DND-41 (cell line): Measurements from ENCODE around the gene PROM2.

Experiments
- ATAC-seq: fragments of 200-7000 bp; cut with Tn5 transposase; 3 replicates; pipeline ENCODE4 v1.9.1; 2021; ENCODE audit warnings: low read depth; ENCODE audit not compliant: insufficient read depth
- DNase-seq: peaks from one replicate; pipeline ENCODE4 v3.0.0-alpha.2; 2020
- H2AFZ ChIP-seq: 2 replicates; pipeline ENCODE4 v1.6.0; 2012; ENCODE audit warnings: low read depth, low read length
- H3K27ac ChIP-seq: 2 replicates; pipeline ENCODE4 v1.5.1; 2012; ENCODE audit warnings: low read length, inconsistent platforms
- H3K27me3 ChIP-seq: fragments of 200-600 bp; sonication (generic); 2 replicates; pipeline ENCODE4 v1.6.0; 2012; ENCODE audit warnings: low read length, mild to moderate bottlenecking, inconsistent platforms; ENCODE audit not compliant: insufficient read depth, poor library complexity
- H3K36me3 ChIP-seq: 2 replicates; pipeline ENCODE4 v1.5.1; 2012; ENCODE audit warnings: low read length, inconsistent platforms; ENCODE audit not compliant: insufficient read depth
- H3K4me1 ChIP-seq: 2 replicates; pipeline ENCODE4 v1.5.1; 2012; ENCODE audit warnings: mild to moderate bottlenecking, low read length; ENCODE audit not compliant: insufficient read depth
- H3K4me2 ChIP-seq: 2 replicates; pipeline ENCODE4 v1.6.0; 2012; ENCODE audit warnings: mild to moderate bottlenecking, moderate library complexity, low read length, inconsistent platforms; ENCODE audit not compliant: insufficient read depth
- H3K4me3 ChIP-seq, 2 experiments: fragments of 200-600 bp in 1 of 2; shearing (Covaris generic) in 1 of 2; 2 replicates each; pipeline ENCODE4 v1.5.1; 2012 to 2016; ENCODE audit warnings: inconsistent platforms in 2 of 2, low read length in 2 of 2, mild to moderate bottlenecking in 2 of 2, low read depth in 1 of 2, moderate library complexity in 1 of 2
- H3K79me2 ChIP-seq: 2 replicates; pipeline ENCODE4 v1.6.0; 2012; ENCODE audit warnings: low read length, inconsistent platforms; ENCODE audit not compliant: insufficient read depth
- H3K9ac ChIP-seq: 2 replicates; pipeline ENCODE4 v1.6.0; 2012; ENCODE audit warnings: low read depth, mild to moderate bottlenecking, inconsistent platforms, low read length, moderate library complexity
- H3K9me3 ChIP-seq: 2 replicates; pipeline ENCODE4 v1.5.1; 2012; ENCODE audit warnings: low read length, moderate library complexity, mild to moderate bottlenecking, inconsistent platforms; ENCODE audit not compliant: insufficient read depth, severe bottlenecking
- H4K20me1 ChIP-seq: 2 replicates; pipeline ENCODE4 v1.6.0; 2012; ENCODE audit warnings: low read length; ENCODE audit not compliant: insufficient read depth
- CTCF ChIP-seq: IDR thresholded peaks from 2 replicates; pipeline ENCODE4 v1.5.1; 2012; ENCODE audit warnings: borderline replicate concordance, low read length, moderate library complexity, mild to moderate bottlenecking; ENCODE audit not compliant: poor library complexity, severe bottlenecking; ENCODE audit errors: extremely low read depth
- EZH2 ChIP-seq: IDR thresholded peaks from 3 replicates; pipeline ENCODE4 v1.6.1; 2012; ENCODE audit warnings: borderline replicate concordance, low read depth, mild to moderate bottlenecking, moderate library complexity, low read length, inconsistent platforms; ENCODE audit not compliant: severe bottlenecking

Gene PROM2

GRCh38 chr2:95272781-95273180, 1.5 kb upstream of the PROM2 start:
- no peak overlapping the region for H3K27ac ChIP-seq
- no peak overlapping the region for H2AFZ ChIP-seq
- peaks cover 2% of the 10 kb centered on the region; the same call in 1 of the 2 replicates for H4K20me1 ChIP-seq
- H3K27me3 ChIP-seq = no peaks in the 10 kb centered on the region
- no peak overlapping the region for H3K4me2 ChIP-seq
- no peak overlapping the region for H3K4me3 ChIP-seq
- no peak for DNase-seq
- H3K9me3 ChIP-seq = no peaks in the 10 kb centered on the region
- no peaks in the 10 kb centered on the region for H3K79me2 ChIP-seq
- no peaks in the 10 kb centered on the region for H3K36me3 ChIP-seq
- no peak for ATAC-seq
- no peaks in the 10 kb centered on the region for H3K4me1 ChIP-seq
- H3K9ac ChIP-seq = no peak overlapping the region
- TF ChIP-seq EZH2 = no peak
- TF ChIP-seq CTCF = no peak

GRCh38 chr2:95273566-95274290, 521 bp upstream of the PROM2 start:
- no peak overlapping the region for H3K4me3 ChIP-seq
- no peak for ATAC-seq
- H3K9me3 ChIP-seq = no peaks in the 10 kb centered on the region
- H2AFZ ChIP-seq = no peak overlapping the region
- H4K20me1 ChIP-seq = peaks cover 2% of the 10 kb centered on the region; the same call in 1 of the 2 replicates
- H3K36me3 ChIP-seq = no peaks in the 10 kb centered on the region
- no peak for DNase-seq
- no peak overlapping the region for H3K9ac ChIP-seq
- no peaks in the 10 kb centered on the region for H3K27me3 ChIP-seq
- no peaks in the 10 kb centered on the region for H3K79me2 ChIP-seq
- H3K4me1 ChIP-seq = no peaks in the 10 kb centered on the region
- TF ChIP-seq EZH2 (no peak), CTCF (no peak)
- no peak overlapping the region for H3K4me2 ChIP-seq
- no peak overlapping the region for H3K27ac ChIP-seq

GRCh38 chr2:95275151-95275515, 884 bp downstream of the PROM2 start:
- Histone ChIP-seq H3K4me1 (no peaks in the 10 kb centered on the region), H3K79me2 (no peaks in the 10 kb centered on the region), H3K36me3 (no peaks in the 10 kb centered on the region), H3K4me3 (no peak overlapping the region), H3K4me2 (no peak overlapping the region), H3K27ac (no peak overlapping the region), H3K9me3 (no peaks in the 10 kb centered on the region), H2AFZ (no peak overlapping the region), H3K27me3 (no peaks in the 10 kb centered on the region), H4K20me1 (peaks cover 2% of the 10 kb centered on the region; the same call in 1 of the 2 replicates), H3K9ac (no peak overlapping the region)
- ATAC-seq (no peak), DNase-seq (no peak)
- no peak for TF ChIP-seq CTCF
- no peak for TF ChIP-seq EZH2
